HG02642 (cell line): Measurements from ENCODE around the gene FADS2.
A peak's percentile ranks its signal among the peaks of the same experiment; 100 is the strongest.

ENCODE experiments used
- ATAC-seq: cut with Tn5 transposase; IDR thresholded peaks from one replicate; pipeline ENCODE4 v1.9.1; 2021; ENCODE audit warnings: mild to moderate bottlenecking; ENCODE audit not compliant: unreplicated experiment, poor library complexity

FADS2 gene

DNA sequence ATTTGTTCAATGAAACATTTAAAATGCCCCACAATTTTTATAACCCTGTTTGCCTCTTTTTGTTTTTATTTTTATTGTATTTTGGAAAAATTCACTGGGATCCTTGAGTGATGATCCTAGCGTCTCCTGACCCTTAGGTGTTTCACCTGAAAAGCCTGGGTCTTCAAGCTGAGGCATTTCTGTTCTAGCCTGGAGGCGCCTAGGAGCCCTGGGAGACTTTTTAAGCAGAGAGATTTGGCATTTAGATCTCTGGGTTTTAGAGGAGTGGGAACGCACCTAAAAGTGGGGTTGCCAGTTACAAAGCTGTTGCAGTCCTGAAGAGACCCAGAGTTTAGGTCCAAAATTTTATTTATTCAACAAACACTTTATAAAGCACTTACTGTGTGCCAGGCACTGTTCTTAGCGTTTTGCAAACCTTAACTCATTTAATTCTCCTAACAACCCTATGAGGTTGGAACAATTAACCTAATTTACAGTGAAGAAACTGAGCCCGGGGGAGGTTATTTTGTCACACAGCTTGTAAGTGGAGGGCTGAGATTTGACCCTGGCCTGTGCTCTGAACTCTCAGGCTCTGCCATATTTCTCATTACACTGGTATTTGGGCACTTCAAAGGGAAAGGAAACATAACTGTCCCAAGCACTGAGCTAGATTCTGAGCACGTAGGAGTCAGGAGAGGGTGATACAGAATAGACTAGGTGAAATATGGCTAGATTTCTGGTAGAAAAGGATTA is 10.5 kb upstream of the FADS2 start:
- no peak for ATAC-seq

DNA sequence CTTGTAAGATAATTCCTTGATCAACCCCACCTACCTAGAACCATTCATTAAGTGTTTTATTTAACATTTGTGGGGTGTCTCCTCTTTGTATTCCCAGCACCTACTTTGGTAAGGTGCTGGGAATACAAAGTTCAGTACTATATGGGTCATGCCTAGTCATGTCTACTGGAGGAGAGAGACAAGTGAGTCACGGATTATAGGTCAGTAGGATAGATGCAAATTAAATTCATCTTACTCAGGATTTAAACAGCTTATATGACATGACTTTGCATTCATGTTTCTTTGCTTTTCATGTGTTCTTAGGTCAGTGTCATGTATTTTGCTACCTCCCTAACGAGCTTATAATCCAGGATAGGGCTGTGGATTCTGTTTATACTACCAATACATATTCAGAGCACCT is 7.9 kb upstream of the FADS2 start:
- ATAC-seq = no peak

DNA sequence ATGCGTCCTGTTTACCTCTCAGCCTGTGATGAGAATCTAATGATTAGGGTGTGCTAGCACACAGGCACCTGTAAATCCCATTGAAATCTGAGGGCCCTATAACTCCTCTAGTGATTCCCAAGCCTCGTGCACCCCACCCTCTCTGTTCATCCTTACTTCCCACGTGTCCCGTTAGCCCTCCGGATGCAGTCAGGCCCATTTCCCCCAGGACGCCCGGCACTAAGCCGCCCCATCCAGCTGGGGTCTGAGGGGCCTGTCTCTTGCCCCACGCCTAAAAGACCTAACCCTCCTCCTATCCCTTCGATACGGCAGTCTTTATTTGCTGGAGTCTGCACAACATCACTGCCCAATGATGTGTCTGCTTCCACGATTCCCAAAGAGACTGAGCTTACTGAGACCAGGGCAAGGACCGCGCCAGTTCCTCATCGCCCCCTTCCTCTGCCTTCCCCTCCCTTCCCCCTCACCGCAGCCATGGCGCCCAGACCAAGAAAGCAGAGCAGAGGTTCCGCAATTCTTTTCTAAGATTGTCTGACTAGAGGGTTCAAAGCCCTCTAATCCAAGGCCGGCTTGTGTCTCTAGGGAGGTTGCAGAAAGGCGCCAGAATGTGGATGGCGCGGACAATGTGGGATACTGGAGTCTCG is 1.1 kb upstream of the FADS2 start:
- peak; percentile 4 for ATAC-seq

DNA sequence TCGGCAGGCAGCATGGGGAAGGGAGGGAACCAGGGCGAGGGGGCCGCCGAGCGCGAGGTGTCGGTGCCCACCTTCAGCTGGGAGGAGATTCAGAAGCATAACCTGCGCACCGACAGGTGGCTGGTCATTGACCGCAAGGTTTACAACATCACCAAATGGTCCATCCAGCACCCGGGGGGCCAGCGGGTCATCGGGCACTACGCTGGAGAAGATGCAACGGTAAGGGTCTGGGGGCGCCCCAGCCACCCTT is 204 bp downstream of the FADS2 start:
- ATAC-seq = peak; percentile 5

DNA sequence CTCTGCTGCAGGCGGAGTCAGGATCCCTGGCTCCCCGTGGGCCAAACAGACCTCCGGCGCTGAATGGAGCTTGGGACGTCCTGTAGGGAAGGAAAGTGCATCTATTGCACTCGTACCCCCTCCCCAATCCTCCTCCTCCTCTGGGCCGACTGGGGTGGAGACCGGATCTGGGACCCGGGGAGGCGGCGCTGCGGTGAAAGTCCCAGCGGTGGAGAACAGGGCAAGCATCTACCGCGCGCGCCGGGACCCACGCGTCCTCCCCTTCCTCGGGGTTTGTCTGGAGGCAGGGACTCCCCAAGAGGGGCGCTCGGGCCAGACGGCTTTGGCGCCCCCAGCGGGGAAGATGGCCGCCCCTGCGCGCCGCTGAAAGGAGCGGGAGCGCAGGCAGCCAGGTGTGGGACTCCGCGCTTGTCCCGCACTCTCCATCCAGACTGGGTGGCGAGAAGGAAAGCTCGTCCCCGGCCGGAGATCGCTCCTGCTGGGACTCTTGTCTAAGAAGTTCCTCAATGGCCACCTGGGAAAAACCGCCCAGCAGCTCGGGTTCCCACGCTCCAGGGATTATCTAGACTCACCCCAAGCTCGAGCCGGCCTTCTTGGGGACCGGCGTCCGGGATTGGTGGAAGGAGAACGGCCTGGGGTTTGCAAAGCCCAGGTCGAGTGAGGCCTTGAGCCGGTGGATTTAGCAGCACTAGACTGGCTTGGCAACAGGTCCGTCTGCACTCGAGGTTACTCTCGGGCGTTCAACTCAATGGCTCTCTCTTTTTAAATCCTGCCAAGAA is 718 bp downstream of the FADS2 start:
- ATAC-seq = peak; percentile 31

DNA sequence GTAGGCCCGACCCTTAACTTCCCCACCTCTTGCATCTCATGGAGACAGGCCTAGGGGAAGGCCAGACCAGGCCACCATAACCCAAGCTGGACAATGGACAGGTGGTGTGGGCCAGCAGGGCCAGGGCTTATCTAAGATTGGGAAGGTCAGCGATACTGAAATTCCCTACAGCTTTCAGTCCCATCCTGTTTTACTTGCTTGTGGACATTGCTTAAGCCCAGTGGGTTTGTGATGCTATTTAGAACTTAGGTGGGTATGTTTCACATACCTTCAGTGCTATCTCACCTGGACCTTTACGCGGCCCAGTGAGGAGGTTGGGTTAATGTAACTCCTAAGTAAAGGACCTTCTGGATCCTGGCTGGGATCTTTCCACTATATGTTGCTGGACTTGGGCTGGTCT is 1.7 kb downstream of the FADS2 start:
- no peak for ATAC-seq

DNA sequence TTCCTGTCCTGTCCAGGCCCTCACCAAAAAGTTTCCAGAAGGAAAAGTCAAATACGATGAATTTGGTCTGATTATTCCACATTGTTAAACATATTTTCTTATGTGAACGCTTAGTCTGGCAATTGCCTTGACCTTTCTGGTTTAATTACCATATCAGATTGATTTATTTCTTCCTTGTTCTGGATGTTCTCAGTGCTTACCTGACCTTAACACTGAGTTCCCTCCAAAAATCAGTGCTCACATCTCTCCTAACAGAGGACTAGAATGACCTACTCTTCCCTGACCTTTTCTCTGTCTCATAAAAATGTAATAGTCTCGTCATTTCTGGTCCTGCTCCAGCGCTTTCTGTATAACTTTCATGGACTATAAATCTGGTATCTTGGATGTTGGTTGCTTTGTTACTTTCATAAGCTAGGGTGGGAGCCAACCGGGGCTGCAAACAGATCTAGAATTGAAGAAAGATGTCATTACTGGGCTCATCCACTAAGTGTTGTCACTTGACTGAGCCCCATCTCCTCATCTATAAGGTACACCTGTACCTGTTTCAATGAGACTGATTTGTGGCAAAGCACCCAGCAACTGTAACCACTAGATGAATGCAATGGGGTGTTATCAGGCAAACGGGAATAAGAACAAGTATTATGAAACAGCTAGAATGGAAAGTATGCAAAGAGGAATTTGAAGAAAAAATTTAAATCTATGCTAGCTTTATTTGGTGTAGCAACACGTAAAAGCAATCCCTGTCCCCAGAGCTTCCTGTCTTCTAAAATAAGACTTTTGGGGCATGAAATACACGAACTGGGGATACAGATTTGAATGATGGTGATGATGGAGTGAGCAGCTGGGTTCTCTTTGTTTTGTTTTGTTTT is 2.4 kb downstream of the FADS2 start:
- ATAC-seq = no peak

DNA sequence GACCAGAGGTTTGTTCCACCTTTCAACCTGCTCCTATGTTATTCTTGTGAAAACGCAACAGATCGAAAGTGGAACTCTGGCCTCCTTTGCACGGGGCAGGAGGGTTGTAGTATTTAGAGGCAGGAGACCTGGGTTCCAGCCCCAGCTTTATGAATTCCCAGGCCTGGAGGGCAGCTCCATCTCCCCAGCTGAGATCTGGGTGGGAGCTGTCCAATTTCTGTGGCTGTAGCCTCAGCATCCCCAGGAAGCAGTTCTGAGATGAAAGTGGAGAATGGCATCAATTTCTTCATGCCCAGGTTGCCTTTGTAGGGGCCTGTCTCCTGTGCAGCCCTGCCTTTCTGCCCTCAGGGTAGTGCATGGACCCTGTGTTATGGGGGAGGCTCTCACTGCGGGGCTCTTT is 4.1 kb downstream of the FADS2 start:
- no peak for ATAC-seq

DNA sequence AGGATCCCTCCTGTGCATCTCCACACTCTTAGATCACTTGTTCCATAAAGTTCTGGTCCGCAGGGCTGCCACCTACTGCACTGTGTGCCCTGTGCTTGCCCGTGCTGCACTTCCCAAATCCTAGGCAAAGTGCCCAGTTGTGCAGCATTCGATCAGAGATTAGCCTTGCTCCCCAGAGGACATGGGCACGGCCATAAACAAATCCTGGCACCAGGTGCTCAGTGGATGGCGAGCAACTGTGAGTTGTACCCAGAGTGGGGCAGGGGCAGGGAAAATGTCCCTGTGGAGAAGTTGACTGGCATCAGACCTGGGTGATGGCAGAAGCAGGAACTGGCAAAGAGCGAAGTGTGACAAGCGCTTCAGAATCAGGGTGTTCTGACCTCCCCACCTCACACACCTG is 4.7 kb downstream of the FADS2 start:
- no peak for ATAC-seq

DNA sequence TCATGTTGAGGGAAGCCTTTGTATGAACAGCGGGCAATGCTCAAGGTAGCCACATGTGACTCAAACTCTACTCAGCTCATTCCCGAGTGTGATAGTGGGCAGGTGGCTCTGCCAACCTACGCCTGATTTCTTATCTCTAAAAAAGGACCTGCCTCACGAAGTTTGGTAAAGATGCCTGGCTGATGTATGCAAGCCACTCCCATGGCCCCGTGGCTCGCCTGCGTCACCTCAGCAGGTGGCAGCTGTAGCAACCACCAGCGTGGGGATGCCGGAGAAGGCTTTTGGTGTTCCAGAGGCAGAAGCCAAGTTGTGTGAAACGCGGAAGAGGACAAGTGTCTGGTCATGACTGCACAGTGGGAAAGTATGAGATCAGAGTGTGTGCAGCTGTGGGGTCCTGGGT is 5.4 kb downstream of the FADS2 start:
- ATAC-seq = no peak

DNA sequence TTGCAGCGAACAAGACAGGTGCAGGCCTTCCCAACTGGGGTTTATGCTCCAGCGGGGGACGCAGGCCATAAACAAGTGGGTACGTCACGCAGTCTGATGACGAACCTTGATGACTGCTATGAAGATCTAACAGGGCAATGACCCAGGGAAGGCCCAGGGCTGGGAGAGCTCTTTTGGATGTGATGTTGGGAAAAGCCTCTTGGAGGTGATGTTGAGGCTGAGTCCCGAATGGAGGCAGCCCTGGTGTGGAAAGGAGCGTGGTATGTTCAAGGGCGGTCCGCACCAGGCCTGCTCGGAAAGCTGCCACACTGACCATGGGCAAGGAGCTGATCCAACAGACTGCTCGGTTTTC is 5.8 kb downstream of the FADS2 start:
- no peak for ATAC-seq

DNA sequence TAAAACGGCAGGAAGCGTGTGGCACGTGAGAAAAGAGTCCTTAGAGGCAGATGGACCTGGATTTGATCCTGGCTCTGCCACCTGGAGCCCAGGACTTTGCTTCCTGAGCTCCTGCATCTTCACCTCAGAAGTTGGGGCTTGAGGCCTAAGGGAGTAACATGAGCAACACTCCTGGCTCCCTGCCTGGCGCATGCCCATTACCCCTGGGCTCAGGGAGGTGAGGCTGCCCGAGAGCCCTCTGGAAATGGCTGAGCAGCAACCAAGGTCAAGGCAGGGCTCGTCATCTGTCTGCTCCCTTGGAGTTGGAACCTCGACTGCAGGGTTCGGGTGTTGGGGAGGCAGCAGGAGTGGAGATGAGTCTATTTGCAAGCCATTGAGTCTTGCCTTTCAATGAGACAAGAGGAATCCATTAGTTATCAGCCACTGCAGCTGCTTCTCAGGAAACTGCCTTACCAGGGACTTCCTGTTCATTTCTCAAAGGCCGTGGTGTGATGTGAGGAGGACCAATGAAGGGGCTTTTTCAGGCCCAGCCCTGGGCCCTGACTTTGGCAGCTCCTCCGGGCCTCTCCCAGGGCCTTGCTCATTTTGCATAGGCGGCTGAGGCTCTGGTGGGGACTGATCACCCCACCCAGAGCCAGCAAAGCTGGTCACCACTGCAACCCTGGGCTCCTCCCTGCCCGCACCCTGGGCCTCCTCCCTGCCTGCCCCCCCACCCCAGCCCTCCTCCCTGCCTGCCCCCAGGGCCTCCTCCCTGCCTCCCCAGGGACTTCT is 6.4 kb downstream of the FADS2 start:
- peak; percentile 91 for ATAC-seq

DNA sequence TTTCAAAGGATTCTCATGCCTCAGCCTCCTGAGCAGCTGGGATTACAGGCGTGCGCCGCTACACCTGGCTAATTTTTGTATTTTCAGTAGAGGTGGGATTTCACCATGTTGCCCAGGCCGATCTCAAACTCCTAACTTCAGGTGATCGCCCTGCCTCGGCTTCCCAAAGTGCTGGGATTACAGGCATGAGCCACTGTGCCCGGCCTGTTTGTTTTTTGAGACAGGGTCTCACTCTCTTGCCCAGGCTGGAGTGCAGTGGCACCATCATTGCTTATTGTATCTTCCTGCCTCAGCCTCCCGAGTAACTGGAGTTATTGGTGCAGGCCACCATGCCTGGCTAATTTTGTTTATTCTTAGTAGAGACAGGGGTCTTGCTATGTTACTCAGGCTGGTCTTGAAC is 8.1 kb downstream of the FADS2 start:
- no peak for ATAC-seq

DNA sequence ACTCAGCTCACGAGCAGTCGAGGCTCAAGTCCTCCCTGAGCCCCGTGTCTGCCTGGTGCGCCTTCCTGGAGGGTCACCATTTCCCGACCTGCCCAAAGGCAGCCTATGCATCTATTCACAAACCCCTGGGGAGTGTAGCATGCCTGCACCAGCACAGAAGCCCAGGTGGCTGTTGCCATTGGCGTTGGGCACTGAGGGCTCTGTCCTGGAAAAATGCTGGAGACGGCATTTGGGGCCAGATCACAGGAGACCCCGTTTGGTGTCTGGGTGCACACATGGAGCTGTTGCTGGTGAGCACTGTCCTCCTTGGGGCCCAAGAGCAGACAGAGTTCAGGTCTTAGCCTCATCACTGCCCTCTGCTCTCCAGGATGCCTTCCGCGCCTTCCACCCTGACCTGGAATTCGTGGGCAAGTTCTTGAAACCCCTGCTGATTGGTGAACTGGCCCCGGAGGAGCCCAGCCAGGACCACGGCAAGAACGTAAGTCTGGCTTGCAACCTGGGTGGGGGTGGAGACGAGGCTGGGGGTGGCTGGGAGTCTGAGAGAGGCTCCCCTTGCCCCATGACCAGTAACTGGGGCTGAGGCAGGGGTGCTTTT is 9.4 kb downstream of the FADS2 start:
- no peak for ATAC-seq

DNA sequence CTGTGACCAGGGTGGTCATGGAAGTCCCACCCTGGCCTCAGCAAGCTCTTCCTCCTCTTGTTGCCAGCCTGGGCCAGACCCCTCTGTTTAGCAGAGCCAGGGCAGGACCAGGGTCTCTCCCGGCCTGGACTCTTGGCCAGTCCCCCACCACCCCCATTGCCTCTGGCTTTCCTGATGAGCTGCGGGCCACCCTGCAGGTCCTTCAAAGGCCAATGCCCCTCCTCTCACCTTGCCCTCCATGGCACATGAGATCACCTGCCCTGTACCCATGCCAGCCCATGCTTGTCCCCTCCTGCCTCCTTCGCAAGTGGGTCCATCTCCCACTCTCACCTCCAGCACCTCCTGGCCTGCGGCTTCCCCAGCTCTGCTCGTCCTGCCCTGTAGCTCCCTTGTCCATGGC is 10.4 kb downstream of the FADS2 start:
- ATAC-seq = no peak

DNA sequence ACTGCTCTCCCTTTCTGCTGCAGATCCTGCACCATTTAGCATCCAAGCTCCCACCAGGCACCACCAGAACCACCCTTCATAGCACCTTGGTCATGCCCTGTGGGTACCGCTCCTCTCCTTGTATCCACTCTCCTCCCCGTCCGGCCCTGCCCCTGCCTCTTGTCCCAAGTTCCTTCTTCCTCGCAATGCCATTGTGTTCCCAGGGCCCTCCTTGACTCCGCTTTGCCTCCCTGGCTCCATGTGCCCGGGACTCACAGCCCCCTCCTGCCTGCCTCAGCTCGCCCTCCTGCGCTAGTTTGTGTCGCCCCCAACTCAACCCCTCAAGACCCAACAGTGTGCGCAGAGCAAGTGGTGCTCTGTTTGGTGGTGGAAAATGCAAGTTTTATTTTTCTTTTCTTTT is 10.8 kb downstream of the FADS2 start:
- ATAC-seq = no peak

DNA sequence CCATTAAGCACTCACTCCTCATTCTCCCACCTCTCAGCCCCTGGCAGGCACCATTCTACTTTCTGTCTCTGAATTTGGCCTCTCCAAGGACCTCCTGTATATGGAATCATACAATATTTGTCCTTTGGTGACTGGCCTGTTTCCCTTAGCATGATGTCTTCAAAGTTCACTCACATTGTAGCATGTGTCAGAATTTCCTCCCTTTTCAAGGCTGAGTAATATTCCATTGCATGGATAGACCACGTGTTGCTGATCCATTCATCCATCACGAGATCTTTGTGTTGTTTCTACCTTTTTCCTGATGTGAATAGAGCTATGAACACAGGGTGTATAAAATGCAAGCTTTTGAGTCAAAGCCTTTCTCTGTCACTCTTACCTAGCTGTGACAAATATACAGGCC is 11.6 kb downstream of the FADS2 start:
- ATAC-seq = no peak

DNA sequence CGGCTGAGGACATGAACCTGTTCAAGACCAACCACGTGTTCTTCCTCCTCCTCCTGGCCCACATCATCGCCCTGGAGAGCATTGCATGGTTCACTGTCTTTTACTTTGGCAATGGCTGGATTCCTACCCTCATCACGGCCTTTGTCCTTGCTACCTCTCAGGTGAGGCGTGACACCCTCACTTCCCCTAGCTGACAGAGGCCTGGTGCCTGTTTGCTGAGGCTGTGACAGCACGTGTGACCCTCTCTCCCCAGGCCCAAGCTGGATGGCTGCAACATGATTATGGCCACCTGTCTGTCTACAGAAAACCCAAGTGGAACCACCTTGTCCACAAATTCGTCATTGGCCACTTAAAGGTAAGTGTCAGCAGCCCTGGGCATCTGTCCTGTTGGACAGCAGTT is 12.3 kb downstream of the FADS2 start:
- no peak for ATAC-seq

DNA sequence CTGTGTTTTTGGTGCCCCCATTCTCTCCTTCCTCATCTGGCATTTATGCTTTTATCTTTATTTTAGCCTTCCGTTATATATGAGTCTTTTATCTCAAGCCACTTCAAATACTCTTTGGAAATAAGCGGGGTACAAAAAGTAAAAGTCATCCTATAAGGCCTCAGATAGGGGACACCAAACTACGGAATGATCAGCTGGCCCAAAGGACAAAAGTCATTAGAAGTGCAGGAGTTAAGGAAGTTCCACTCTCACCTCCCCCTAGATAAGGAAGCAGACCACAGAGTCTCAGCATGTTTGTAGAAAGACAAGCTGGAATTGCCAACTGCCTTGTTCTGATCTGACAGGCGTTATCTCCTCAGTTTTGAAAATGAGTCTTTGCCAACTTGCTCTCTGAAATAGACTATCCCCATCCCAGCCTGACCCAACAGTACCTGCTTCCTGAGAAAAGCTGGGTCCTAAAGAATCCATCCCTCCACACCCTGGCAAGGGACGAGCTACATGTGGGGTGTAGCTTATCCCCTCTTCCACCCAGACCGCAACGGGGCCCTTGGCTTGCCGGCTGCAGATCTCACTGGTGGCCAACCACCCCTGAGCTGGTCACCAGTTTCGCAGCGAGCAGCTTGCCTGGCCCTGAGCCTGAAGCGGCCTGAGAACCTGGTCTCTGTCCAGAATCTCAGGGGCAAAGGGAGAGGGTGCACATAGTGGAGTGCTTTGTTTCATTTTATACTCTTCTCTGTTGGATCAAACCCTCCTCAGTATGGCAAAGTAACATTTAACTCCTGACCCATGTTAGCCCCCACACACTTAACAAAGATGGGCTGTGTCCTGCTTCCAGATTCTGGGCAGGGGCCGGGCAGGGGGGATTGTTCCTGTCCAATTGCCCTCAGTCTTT is 13.8 kb downstream of the FADS2 start:
- ATAC-seq = no peak
